K562 (cell line): ENCODE measurements around the gene NUDT1. TPM values are rescaled to one million over a fixed set of nuclear protein-coding genes. Genes with fewer than 3 reads are reported as not detected.

Source experiments
- ATF7 ChIP-seq: fragments of 450-650 bp; IDR thresholded peaks from 2 replicates; pipeline ENCODE4 v1.7.1; 2014; ENCODE audit warnings: mild to moderate bottlenecking, moderate library complexity
- C11orf30 ChIP-seq: fragments of 450-650 bp; IDR thresholded peaks from 2 replicates; pipeline ENCODE4 v1.6.1; 2016; ENCODE audit warnings: low read depth, mild to moderate bottlenecking
- DNMT1 ChIP-seq: fragments of 450-650 bp; IDR thresholded peaks from 2 replicates; pipeline ENCODE4 v1.6.1; 2016; ENCODE audit warnings: antibody characterized with exemption, mild to moderate bottlenecking
- ETS1 ChIP-seq: conservative IDR thresholded peaks from 2 replicates; pipeline ENCODE4 v1.6.1; 2011; ENCODE audit warnings: low read depth, mild to moderate bottlenecking, low read length; ENCODE audit not compliant: control insufficient read depth
- HDAC6 ChIP-seq: IDR thresholded peaks from 2 replicates; pipeline ENCODE4 v1.6.1; 2012; ENCODE audit warnings: low read depth, mild to moderate bottlenecking, control low read depth, inconsistent platforms, low read length, moderate library complexity
- HNRNPLL ChIP-seq: fragments of 200-400 bp; formaldehyde crosslinking; IDR thresholded peaks from 2 replicates; pipeline ENCODE4 v1.6.1; 2017; ENCODE audit warnings: low read length, low read depth, mild to moderate bottlenecking; ENCODE audit not compliant: poor library complexity, severe bottlenecking
- HSF4 ChIP-seq: fragments of 250-450 bp; sonication (Bioruptor Pico); IDR thresholded peaks from 2 replicates; pipeline ENCODE4 v2.1.2; 2022; ENCODE audit warnings: mild to moderate bottlenecking, moderate library complexity, borderline replicate concordance
- KDM5B ChIP-seq: fragments of 200-600 bp; sonication (generic); IDR thresholded peaks from 2 replicates; pipeline ENCODE4 v1.6.1; 2012; ENCODE audit warnings: low read depth, mild to moderate bottlenecking, moderate library complexity, low read length, control low read depth, inconsistent platforms; ENCODE audit not compliant: insufficient replicate concordance
- MAFF ChIP-seq: IDR thresholded peaks from 2 replicates; pipeline ENCODE4 v1.6.1; 2012; ENCODE audit warnings: low read length, improper control_type of control experiment
- MAZ ChIP-seq, 2 experiments: fragments of 450-650 bp in 1 of 2; sonication (generic) in 1 of 2; formaldehyde crosslinking; IDR thresholded peaks in 1 of 2; conservative IDR thresholded peaks in 1 of 2; 2 replicates each; pipeline versions ENCODE4 v1.4.0 to v1.5.0; 2020; ENCODE audit warnings: mild to moderate bottlenecking in 1 of 2, missing genetic modification reagents in 1 of 2
- NR3C1 ChIP-seq: sonication (generic); formaldehyde crosslinking; IDR thresholded peaks from 2 replicates; pipeline ENCODE4 v1.8.1; 2022; ENCODE audit warnings: missing genetic modification reagents
- PRMT5 ChIP-seq: sonication (generic); formaldehyde crosslinking; IDR thresholded peaks from 2 replicates; pipeline ENCODE4 v1.5.0; 2020; ENCODE audit warnings: missing genetic modification reagents
- SIN3A ChIP-seq, 2 experiments: fragments of 150-350 bp in 1 of 2; IDR thresholded peaks; 2 replicates each; pipeline ENCODE4 v1.6.1; 2011 to 2016; ENCODE audit warnings: borderline replicate concordance in 2 of 2, low read depth in 2 of 2, low read length in 2 of 2, mild to moderate bottlenecking in 2 of 2, moderate library complexity in 2 of 2; ENCODE audit not compliant: control insufficient read depth in 1 of 2
- TRIM25 ChIP-seq: fragments of 450-650 bp; IDR thresholded peaks from 2 replicates; pipeline ENCODE4 v1.7.0; 2016; ENCODE audit warnings: borderline replicate concordance
- ZNF232 ChIP-seq: sonication (generic); formaldehyde crosslinking; IDR thresholded peaks from 2 replicates; pipeline ENCODE4 v1.8.0; 2022; ENCODE audit warnings: mild to moderate bottlenecking, missing genetic modification reagents
- ZSCAN29 ChIP-seq: fragments of 450-650 bp; IDR thresholded peaks from 2 replicates; pipeline ENCODE4 v1.6.1; 2017
- polyA plus RNA-seq, 8 experiments: library from polyadenylated mRNA; depleted of rRNA in 4 of 8; stranded (reverse) in 5 of 8; unstranded in 3 of 8; fragments of >200 nt; fragmentation: Nextera tagmentation in 2 of 8; fragmentation: Illumina TruSeq in 1 of 8; extraction: Ambion mirVana in 2 of 8; extraction: Trizol in 1 of 8; gene quantifications; 2 replicates each; pipeline versions ENCODE4 v1.2.1 to v1.2.3, GENCODE V29; 2011 to 2014; ENCODE audit warnings: inconsistent platforms in 1 of 8, missing spikeins in 1 of 8
- total RNA-seq, 7 experiments: library from RNA; depleted of rRNA in 6 of 7; stranded (reverse); fragments of >200 nt in 6 of 7; fragmentation: Illumina TruSeq in 2 of 7; extraction: Trizol in 2 of 7; gene quantifications; 2 replicates each; pipeline versions ENCODE4 v1.2.1 to v1.2.3, GENCODE V29; 2011 to 2021; ENCODE audit warnings: low replicate concordance in 1 of 7
- TF ChIP-seq, protein P1 (sequence below): sonication (generic); formaldehyde crosslinking; IDR thresholded peaks from 2 replicates; pipeline ENCODE4 v1.8.0; 2022; ENCODE audit warnings: missing genetic modification reagents, mild to moderate bottlenecking, borderline replicate concordance
- TF ChIP-seq, protein P2 (sequence below): fragments of 450-650 bp; formaldehyde crosslinking; IDR thresholded peaks from 2 replicates; pipeline ENCODE4 v1.4.0; 2020; ENCODE audit warnings: mild to moderate bottlenecking, mixed read lengths

The NUDT1 gene
- total and polyA plus RNA-seq, 9 of the 15 experiments (the other 6 are each of a cell fraction or from before 2014, with no cell fraction given), result 5.3 to 73.3 (median 29.6) TPM

- peak; percentile 66; the same call in 1 of the 2 replicates for TF ChIP-seq ZSCAN29
- TF ChIP-seq HSF4 (CRISPR knock-in tag), result no peak
- TF ChIP-seq, protein P1, sequence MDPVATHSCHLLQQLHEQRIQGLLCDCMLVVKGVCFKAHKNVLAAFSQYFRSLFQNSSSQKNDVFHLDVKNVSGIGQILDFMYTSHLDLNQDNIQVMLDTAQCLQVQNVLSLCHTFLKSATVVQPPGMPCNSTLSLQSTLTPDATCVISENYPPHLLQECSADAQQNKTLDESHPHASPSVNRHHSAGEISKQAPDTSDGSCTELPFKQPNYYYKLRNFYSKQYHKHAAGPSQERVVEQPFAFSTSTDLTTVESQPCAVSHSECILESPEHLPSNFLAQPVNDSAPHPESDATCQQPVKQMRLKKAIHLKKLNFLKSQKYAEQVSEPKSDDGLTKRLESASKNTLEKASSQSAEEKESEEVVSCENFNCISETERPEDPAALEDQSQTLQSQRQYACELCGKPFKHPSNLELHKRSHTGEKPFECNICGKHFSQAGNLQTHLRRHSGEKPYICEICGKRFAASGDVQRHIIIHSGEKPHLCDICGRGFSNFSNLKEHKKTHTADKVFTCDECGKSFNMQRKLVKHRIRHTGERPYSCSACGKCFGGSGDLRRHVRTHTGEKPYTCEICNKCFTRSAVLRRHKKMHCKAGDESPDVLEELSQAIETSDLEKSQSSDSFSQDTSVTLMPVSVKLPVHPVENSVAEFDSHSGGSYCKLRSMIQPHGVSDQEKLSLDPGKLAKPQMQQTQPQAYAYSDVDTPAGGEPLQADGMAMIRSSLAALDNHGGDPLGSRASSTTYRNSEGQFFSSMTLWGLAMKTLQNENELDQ (CRISPR knock-in tag), result no peak
- TF ChIP-seq SIN3A (IDR thresholded peaks at IDR 0.05; ENCODE audit: borderline replicate concordance in 2 of 2, control insufficient read depth in 1 of 2, low read depth in 2 of 2, low read length in 2 of 2), result peak in 1 of 2 experiments; percentile 91; a peak in 1 of 4 replicates
- peak; percentile 46; the same call in 1 of the 2 replicates for TF ChIP-seq ETS1
- TF ChIP-seq ATF7, result peak; percentile 77
- TF ChIP-seq C11orf30, result peak; percentile 78
- TF ChIP-seq KDM5B, result peak; percentile 84
- TF ChIP-seq HNRNPLL, result peak; percentile 95
- peak; percentile 50 to 79 for TF ChIP-seq MAZ (CRISPR knock-in tag; conservative IDR thresholded peaks at IDR 0.05 in 1 of 2, IDR thresholded peaks at IDR 0.05 in 1 of 2)
- no peak for TF ChIP-seq PRMT5 (CRISPR knock-in tag)
- TF ChIP-seq TRIM25, result no peak
- TF ChIP-seq DNMT1, result no peak
- TF ChIP-seq NR3C1, result no peak
- peak; percentile 63; the same call in 1 of the 2 replicates for TF ChIP-seq MAFF
- TF ChIP-seq, protein P2, sequence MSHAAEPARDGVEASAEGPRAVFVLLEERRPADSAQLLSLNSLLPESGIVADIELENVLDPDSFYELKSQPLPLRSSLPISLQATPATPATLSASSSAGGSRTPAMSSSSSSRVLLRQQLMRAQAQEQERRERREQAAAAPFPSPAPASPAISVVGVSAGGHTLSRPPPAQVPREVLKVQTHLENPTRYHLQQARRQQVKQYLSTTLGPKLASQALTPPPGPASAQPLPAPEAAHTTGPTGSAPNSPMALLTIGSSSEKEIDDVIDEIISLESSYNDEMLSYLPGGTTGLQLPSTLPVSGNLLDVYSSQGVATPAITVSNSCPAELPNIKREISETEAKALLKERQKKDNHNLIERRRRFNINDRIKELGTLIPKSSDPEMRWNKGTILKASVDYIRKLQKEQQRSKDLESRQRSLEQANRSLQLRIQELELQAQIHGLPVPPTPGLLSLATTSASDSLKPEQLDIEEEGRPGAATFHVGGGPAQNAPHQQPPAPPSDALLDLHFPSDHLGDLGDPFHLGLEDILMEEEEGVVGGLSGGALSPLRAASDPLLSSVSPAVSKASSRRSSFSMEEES (CRISPR knock-in tag), result no peak
- no peak for TF ChIP-seq HDAC6
- no peak for TF ChIP-seq ZNF232
Measured at GRCh38 chr7:2232766-2233520, 9.1 kb upstream of the NUDT1 start, which contains the start of gene MAD1L1 (continued).
